Midbrain (tissue), 1 donor: ENCODE measurements around the gene TSPAN15.

Source experiments
- DNase-seq: peaks from one replicate; lab custom pipeline; 2025; lab: John Stamatoyannopoulos, UW

Gene TSPAN15

DNA sequence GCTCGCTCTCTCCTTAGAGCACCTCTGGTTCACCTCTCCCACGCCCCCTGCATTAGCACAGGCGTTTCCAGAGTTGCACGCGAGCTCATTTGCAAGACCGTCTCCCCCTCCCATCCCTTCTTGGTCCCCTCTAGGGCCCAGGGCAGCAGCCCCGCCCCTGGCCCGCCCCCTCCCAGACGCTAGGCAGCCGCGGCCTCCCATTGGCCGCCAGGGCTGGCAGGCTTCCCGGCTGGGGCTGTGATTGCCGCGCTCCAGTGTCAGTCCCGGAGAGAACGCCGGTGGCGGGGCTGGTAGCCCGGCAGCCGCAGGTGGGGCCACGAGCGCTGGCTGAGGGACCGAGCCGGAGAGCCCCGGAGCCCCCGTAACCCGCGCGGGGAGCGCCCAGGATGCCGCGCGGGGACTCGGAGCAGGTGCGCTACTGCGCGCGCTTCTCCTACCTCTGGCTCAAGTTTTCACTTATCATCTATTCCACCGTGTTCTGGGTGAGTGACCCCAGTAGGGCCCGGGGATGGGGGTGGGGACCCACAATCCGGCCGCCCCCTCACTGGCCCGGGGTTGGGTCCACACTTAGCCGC lies at the start of gene TSPAN15:
Gene TSPAN15 (plus strand): TSS at position 257 of the 575 bp plus-strand sequence. CDS start 130 bp downstream, at position 387.
- DNase-seq = peak; percentile 97

DNA sequence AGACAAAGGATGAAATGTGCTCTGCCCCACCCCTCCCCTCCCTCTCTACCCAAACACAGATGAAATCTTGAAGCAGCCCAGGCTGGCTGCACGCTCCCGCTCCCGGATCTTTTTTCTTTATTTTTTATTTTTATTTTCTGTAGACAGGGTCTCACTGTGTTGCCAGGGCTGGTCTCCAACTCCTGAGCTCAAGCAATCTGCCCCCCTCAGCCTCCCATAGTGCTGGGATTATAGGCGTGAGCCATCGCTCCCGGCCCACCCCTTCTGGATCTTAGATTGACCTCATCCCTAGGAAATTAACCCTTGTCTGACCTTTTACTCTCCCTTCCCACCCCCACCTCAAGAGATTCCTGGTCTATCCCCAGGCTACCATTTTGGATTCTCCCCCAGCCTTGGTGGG lies 48.9 kb upstream of the TSPAN15 start:
- no peak for DNase-seq

DNA sequence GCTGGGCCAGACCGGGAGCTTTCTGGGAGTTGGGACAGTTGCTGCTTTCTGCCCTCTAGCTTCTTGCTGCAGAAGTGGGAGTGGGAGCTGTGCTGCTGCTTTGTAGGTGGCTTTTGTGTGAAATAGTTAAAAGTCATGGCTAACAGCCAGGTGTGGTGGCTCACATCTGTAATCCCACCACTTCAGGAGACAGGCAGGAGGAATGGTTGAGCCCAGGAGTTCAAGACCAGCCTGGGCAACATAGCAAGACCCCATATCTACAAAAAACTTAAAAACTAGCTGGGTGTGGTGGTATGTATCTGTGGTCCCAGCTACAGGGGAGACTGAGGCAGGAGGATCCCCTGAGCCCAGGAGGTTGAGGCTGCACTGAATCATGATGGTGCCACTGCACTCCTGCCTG lies 48.2 kb upstream of the TSPAN15 start:
- no peak for DNase-seq

DNA sequence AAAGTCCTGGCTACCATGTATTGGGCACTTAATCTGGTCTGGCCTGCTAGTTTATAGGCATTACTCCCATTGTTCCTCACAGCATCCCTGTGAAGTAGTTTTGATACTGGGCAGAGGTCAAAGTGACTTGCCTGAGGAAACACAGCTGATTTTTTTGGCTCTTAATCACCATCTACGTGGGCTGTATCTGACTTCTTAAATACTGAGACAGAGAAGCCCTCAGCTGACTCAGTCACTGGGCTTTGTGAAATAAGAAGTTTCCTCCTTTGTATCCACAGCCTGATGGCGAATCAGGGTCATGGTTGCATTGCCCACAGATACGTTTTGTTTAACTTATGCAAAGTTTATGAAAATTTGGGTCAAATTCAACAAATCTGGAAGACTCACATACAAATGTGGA lies 47.7 kb upstream of the TSPAN15 start:
- DNase-seq = no peak

DNA sequence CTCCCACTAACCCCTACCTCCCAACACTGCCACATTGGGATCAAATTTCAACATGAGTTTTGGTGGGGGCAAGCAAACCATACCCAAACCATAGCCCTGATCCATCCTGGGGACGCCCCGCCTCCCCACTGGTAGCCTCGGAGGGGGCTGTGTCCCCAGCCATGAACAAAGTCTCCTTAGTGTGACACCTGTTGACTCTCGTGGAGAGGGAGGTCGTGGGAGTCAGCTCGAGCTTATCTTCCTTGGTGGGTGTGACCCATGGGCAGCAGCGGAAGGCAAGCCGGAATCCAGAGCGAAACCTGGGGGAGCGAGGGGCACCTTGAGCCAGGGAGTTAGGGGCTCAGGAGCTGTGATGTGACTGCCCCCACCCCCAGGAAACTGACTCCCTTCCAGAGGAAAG lies 46.5 kb upstream of the TSPAN15 start:
- DNase-seq = no peak

DNA sequence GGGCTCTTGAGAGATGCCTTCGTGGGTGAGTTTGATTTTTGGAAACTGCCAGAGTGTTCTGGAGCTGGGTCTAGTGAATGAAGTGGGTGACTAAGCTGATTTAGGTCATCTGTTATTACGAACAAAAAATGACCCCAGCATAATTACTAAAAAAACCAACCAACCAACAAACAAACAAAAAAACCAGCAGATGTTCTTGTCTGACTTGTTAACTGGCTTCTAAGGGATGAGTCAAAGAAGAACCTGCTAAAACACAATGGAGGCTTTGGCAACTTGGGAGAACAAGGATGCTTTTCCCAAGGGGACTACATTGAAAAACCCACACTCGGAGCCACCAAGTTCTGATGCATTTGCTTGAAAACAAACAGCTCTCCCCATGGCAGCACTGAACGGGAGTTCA lies 46.0 kb upstream of the TSPAN15 start:
- DNase-seq = no peak

DNA sequence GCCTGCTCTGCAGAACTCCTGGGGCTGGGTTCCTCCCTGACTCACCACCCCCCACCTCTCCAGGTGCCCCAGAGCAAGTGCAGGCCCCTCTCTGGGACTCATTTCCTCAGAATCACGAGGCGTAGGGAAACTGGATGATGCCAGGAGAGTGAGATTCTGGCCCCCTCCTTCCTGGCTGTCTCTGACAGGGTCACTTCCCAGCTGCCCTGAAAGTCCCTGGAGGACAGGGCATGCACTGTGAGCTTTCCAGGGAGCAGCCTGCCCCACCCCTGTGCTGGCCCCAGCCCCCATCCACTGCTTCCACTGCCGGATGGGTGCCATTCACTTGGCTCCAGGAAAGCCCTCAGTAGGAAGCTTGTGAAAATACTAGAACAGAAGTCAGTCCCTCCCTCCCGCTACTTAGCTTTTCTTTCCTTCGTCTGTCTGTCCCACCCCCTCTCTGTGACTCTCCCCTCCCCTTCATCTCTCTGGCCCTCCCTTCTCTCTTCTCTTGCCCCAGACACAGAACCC lies 44.9 kb upstream of the TSPAN15 start:
- DNase-seq = no peak

DNA sequence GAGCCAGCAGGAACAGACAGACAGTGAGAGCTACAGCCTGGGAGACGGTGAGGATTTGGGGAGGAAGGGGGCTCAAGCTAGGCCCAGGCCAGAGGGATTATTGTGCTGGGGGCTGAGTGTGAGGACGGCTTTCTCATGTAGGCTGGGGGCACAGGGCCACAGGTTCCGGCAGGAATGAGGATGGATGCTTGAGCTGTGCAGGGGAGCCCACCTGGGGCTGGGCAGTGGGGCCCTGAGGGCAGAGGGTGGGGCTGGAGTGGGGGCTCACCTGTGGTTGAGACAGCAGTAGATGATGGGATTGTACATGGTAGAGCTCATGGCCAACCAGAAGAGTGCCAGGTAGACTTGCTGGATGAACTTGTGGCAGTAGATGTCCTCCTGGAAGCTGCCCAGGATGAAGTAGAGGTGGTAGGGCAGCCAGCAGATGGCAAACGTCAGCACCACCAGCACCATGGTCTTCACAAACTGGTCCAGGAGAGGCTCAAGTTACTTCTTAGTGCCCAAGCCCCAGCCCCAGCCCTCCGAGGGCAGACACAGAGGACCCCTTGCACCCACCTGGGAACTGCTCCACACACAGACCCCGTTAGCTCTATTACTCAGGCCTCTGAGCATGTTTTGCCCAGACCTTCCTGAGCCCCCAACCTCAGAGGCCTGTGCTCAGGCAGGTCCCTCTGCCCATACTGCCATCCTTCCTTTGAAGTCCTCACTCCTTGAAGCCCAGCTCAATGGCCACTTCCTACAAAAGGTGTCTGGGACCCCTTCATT lies 44.3 kb upstream of the TSPAN15 start:
- no peak for DNase-seq

DNA sequence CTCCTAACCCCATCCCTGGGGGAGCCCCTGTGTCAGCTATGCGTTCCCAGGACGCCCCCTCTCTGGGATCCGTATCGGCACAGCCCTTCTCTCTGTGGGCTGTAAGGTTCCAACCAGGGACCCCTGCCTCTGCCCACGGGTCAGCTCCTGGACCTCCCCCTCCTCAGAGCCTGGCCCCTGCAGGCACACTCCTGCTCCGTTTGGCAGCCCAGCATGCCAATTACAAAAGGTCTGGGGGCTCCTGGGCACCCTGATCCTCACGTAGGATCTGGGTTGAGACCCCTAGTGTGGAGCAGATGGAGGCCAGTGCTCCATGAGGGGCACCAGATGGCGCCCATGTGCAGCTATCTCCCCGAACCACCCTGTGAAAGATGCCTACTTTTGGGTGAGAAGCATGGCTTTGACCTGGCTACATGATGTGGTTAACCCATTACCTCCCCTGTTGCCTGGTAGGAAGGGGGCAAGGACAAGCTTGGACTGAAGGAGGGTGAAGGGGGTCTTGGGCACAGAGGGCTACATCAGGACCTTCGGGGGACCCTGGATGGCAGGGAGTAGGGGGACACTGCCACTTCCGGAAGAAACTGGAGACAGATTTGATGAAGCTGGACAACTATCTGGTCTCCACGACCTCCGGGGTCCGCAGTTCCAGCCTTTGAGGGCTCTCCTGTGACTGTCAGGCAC lies 43.5 kb upstream of the TSPAN15 start:
- no peak for DNase-seq

DNA sequence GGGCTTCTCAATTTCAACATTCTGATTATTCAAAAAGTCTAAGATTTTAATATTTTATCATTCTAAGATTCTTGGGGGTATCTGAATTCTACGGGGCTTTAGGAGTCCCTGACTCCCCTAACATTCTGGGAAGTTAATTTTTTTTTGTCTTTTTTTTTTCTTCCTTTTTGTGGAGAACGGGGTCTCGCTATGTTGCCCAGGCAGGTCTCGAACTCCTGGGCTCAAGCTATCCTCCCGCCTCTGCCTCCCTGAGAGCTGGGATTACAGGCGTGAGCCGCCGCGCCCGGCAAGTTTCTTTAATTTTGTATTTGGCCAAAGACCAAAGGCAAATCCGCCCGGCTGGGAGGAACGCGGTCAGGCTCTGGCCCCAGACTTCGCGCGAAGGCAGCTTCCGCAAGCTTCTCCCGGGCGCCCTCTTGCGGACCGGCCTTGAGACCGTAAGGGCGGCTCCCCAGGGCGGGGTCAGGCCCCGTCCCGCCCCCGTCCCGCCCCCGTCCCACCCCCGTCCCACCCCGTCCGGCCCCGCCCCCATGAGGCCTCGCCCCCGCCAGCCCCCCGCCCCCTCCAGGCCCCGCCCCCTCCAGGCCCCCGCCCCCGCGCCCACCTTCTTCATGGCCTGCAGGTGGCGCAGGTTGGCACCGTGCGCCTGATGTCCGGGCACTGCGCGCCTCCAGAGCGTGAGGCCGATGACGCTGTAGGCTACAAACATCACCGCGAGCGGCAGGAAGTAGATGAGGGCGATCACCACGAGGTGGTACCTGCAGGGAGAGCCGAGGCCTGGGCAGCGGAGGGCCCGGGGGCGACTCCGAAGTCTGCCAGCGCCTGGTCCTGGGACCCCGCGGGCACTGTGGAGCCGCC lies 42.7 kb upstream of the TSPAN15 start:
- peak; percentile 90 for DNase-seq

DNA sequence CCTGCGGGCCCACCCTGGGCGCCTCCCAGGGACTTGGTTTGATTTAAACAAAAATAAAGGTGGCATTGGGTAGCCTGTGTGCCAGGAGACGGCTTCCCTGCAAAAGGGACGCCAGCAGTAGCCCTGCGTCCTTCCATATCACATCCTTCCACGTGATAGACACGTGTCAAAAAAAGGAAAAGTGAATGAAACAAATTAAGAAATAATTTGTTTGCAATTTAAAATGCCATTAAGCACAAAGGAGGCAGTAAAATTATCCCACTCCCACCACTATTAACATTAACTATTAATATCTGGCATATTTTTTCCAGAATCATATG lies 42.1 kb upstream of the TSPAN15 start:
- no peak for DNase-seq

DNA sequence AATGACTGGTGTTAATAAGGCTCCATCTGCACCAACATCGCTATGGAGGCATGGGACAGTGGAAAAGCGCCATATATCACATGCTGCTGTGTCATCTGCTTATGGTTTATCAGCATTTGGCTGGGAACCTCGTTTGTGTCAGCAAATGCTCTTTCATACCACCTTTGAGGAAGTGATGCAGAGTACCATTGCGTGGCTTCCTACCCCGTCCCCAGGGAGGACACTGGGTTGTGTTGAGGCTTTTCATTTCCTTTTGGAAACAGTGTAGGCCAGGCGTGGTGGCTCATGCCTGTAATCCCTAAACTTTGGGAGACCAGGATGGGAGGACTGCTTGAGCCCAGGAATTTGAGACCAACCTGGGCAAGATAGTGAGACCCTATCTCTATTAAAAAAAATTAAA lies 41.3 kb upstream of the TSPAN15 start:
- DNase-seq = no peak

DNA sequence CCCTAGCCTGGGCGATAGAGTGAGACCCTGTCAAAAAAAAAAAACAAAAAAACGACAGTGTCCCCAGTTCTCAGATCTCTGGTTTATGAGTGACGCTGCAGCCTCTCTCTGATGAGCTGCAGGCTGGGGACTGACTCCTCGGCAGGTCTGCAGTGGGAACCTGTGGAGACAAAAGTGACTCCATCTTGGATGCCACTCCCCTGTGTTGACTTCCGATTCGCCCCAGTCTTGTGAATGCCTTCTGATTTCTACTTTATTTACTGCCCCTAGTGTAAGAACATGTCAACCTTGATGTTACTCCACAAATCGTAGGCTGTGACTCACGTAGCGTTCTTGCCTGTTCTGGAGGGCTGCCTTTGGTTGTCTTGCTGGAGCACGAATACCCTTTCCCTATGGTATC lies 40.8 kb upstream of the TSPAN15 start:
- no peak for DNase-seq

DNA sequence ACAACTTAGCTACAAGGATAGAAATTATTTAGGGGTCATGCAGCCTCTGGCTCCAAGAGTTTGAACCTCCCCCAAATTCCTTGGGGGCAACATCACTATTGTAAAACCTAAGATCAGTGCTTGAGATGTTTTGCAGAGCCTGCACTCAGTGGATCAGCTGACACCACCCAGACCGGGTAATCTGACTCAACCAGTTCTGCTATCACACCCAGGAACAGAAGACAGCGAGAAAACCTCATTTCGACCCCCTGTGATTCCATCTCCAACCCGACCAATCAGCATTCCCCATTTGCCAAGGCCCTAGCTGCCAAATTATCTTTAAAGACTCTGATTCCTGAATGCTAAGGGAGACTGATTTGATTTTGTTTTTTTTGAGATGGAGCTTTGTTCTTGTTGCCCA lies 39.8 kb upstream of the TSPAN15 start:
- DNase-seq = no peak

DNA sequence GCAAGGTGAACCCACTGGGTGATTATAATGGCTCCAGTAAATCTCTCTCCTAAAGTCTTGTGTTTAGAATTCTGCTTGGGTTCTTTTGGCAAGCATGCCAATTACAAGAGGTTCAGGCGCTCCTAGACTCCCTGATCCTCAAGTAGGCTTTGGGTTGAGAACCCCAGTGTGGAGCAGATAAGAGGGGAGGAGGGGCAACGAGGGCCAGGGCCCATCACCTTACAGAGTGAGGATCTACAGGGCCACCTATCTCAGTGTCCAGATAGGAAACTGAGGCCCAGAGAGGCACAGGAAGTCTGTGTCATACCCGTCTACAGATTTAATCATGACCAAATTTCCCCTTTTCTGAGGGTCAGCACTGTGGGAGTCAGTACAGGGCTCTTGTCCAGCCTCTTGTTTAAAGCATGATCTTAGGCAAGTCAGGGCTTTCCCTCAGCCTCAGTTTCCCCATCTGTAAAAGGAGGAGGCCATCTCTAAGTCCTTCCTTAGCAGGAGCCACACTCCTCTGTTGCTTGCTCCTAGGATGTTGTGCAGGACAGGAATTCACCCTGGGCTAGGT lies 39.0 kb upstream of the TSPAN15 start:
- no peak for DNase-seq

DNA sequence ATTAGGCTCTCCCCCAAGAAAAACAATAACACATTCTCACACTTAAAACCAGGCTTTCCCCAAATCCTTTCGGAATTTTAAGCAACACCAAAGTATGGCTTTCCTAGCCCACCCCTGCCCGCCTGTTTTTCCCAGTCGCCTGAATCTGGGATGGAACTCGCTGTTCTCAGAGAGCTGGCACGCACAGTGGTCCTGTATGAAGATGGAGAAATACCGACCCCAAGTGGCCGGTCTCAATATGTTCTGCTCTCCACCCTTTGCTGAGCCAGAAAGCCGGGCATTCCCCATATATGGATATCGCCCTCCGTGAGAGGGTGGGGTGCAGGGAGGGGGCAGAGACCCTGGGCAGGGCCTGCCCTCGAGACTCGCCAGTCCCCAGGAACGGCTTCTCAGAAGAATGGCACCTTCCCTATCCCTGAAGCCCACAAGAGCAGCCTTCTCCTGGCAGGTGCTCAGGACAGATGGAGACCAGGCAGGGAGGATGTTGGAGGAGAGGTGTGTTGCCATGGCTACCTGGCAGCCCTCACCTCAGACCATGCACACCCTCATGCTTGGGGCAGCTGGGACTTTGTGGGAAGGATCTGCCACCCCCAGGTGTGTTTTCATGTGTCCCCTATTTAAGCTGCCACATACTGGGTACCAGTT lies 37.9 kb upstream of the TSPAN15 start:
- peak; percentile 45 for DNase-seq

DNA sequence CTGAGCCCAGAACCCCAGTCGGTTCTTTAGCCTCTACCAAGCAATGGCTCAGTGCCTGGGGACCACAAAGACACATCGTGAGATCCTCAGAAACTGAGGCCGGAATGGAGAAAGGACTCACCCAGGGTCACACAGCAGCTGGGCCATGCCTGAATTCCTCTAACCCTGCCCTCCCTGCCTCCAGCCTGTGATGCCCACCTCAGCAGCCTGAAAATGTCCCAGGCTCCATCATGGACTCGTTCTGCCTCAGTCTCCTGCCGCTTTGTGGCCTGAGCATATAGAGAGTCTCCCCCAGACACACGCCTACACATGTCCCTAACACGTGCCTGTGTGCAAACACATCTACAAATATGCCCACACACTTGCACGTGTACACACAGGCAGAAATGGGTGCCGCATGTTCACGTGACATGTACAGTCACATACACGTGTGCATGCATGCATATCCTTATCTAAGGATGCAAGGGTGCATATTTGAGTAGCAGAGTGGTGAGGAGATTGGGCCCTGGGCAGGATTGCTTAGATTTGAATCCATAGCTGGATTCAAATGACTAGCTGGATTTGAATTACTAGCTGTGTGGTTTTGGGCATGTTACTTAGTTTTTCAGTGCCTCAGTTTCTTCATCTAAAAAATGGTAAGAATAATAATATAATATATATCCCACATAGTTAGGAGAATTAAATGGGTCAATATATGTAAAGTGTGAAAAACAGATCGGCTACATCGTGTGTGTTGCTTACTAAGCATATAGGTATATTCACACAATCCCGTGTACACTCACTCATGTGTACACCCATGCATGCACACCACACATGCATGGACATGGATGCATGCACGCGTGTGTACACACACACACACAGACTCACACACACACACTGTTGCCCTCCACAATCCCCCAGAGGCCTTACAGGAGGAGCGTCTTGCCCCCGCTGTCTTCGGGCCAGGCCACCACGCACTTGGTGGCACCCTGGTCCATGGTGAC lies 36.9 kb upstream of the TSPAN15 start:
- no peak for DNase-seq

DNA sequence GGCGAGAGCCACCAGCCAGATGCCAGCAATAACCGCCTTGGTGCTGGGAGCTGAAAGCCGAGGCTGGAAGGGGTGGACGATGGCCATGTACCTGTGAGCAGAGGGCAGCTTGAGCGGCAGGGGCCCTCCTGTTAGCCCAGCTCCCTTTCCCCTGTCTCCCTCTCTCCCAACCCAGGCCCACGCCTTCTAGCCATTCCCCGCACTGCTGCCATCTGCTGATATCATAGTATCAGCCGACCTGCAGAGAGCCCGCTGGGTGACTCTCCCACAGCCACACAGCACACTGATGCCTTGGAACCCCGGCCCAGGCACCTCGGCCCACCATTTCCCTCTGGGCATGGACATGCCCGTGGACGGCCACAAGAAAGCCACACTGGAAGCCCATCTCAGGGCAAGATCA lies 36.2 kb upstream of the TSPAN15 start:
- no peak for DNase-seq

DNA sequence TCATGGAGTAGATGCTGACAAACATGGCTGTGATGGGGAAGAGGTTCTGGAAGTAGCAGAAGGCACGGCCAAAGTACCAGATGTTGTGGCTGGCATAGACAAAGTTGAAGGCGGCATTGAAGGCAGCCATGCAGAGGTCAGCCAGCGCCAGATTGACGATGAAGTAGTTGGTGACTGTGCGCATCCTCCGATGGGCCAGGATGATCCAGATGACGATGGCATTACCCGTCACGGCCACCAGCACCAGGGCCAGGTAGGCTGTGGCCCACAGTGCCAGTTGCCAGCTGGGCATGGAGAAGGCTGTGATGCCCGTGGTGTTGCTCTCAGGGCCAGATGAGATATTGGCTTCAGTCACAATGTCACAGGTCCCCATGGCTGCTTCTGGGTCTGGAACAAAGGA lies 35.3 kb upstream of the TSPAN15 start:
- DNase-seq = no peak

DNA sequence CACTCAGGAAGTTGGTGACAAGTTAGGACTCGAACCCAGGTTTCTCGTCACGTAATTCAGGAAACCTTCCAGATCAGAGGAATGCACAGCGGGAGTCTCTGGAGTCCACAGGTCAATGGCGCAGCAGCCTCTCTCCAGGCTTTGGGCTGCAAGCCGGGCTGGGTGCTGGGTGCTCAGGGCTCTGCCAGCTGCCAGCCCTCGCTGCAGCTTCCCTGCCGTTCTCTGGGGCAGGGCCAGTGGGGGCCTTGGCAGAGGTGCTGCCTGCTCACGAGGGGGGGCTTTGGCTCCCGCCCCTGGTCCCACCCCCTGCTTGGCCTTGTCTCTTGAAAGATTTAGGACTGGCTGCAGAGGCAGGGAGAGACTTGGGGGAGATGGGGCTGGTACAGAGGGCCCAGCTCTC lies 34.6 kb upstream of the TSPAN15 start, which contains the start of gene TACR2:
Gene TACR2 (minus strand): TSS at position 224 of the 400 bp plus-strand sequence. CDS start 595 bp downstream, outside the sequence.
- no peak for DNase-seq
